GM19395 (cell line): ENCODE data around the gene ALAD.
"Not testable (repeated sequence)": the region's sequence is repeated elsewhere in the genome, so short reads cannot be mapped to it uniquely, and the experiment has no call there.

Experiments
- ATAC-seq: cut with Tn5 transposase; IDR thresholded peaks from one replicate; pipeline ENCODE4 v1.9.1; 2021; ENCODE audit warnings: mild to moderate bottlenecking, moderate library complexity; ENCODE audit not compliant: unreplicated experiment

The ALAD gene

GRCh38 chr9:113401027-113401792 is at the start of gene ALAD:
ALAD (minus strand) TSS chr9:113401284; CDS start chr9:113393559, 7,725 bp downstream.
- ATAC-seq = peak; percentile 95

GRCh38 chr9:113449376-113449775 is 48.3 kb upstream of the ALAD start:
- ATAC-seq = no peak

GRCh38 chr9:113446323-113446740 is 45.2 kb upstream of the ALAD start:
- no peak for ATAC-seq

DNA sequence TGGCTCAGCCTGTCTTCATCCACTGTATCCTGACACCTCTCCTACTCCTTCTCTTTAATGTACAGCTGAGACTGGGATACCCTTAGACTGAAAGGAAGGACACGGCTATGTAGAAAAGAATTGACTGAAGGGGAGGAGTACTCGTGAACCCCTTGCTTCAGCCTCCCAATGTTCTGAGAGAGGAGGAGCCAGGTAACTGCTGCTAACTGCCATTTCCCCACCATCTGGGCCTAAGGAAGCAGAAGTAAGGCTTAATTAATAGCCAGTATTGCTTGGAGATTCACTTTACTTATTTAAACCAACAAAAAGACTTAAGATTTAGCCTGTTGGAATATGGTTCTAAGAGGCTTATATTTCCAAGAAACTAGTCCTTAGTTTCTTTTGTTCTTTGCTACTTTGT is 43.7 kb upstream of the ALAD start:
- ATAC-seq = no peak

- not testable (repeated sequence) for ATAC-seq
These were observed 36.6 kb upstream of the ALAD start for GRCh38 chr9:113437716-113438115.

- ATAC-seq = no peak
These were observed 35.8 kb upstream of the ALAD start for GRCh38 chr9:113436728-113437515.

DNA sequence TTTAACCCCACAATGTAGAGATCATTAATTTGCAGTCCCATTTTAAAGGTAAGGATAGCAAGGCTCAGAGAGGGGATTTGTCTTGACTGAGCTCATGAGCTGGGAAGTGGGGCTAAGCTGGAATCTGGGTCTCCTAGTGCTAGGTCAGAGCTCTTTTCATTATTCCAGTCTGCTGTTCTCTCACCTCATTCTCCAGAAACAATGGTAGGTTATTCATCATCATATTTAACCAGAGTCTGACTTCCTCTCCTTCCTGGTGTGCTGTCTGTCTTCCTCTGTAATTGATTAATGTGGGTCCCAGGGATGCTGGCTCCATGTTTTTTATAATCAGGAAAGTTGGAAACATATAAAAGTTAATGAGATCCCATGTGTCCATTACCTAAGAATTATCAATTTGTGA is 30.1 kb upstream of the ALAD start:
- no peak for ATAC-seq

GRCh38 chr9:113428062-113428615 is 27.1 kb upstream of the ALAD start:
- ATAC-seq = no peak

DNA sequence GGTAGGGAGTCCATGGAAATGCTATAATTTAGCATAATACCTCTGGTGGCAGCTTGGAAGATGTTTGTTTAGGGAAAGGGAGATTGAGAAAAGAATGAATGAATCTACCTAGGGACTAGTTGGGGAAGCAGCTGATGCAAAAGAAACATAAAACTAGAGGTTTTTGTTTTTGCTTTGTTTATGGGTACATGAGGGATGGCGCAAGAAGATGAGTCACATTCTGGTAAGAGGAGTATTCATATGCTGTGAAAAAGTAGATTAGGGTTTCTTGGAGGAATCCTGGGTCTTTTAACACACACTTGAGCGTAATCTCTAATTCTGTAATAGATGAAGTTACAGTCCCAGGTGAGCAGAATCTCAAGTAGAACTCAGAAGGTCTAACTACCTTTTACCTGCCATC is 26.5 kb upstream of the ALAD start:
- no peak for ATAC-seq

- no peak for ATAC-seq
These were observed 25.6 kb upstream of the ALAD start for GRCh38 chr9:113426701-113427100.

- no peak for ATAC-seq
These were observed 24.0 kb upstream of the ALAD start for GRCh38 chr9:113425072-113425471.

GRCh38 chr9:113421726-113422125 is 20.6 kb upstream of the ALAD start:
- ATAC-seq = no peak

- ATAC-seq = no peak
These were observed 16.3 kb upstream of the ALAD start for GRCh38 chr9:113417370-113417769.

GRCh38 chr9:113416149-113416721 is 15.2 kb upstream of the ALAD start:
- ATAC-seq = peak; percentile 98

- peak; percentile 93 for ATAC-seq
These were observed 9.3 kb upstream of the ALAD start, which contains the start of the genes C9orf43 and POLE3 for GRCh38 chr9:113410207-113410864. C9orf43 (plus strand) TSS chr9:113410747; CDS start chr9:113413494, 2,747 bp downstream. POLE3 (minus strand) TSS chr9:113410675; CDS start chr9:113410293, 382 bp downstream.

GRCh38 chr9:113409883-113410206 is 8.8 kb upstream of the ALAD start:
- peak; percentile 15 for ATAC-seq

DNA sequence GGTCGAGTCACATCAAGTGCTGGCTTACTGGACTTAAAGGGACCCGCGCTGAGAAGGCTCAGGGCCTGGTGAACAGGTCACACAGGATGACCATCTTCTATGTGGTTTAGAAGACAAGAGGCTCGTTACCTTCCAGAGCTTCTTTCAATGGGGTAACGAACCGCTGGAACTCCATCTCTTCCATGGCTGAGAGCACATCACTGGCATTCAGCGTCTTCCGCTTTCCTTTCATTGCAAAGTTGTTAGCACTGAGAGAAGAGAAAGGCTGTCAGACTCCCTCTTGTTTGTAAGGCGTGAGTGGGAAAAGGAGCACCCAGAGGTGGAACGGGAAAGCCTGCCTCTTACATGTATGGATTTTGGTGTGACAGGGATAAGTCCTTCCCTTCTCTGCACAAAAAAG is 8.4 kb upstream of the ALAD start:
- ATAC-seq = no peak

DNA sequence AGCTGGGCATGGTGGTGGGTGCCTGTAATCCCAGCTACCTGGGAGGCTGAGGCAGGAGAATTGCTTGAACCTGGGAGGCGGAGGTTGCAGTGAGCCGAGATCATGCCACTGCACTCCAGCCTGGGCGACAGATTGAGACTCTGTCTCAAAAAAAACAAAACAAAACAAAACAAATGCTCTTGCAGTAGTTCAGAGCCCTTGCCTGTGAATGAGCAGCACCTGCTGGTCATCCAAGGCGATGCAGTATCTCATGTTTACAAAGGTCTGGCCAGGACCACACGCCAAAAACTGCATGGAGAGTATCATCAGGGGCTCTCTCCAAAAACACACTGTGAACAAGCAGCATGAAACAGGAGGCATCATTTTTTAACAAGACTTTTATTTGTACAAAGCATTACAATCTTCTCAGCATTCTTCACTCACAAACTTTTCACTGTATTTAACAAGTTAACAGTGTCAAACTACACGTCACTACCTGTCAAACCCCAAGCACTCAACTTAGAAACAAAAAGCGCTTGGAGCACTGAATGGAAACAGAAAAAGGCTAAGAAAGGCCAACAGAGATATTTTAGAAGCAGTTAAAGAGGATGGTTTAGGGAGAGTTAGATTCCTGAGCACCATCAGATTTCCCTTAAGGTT is 5.9 kb upstream of the ALAD start:
- ATAC-seq = peak; percentile 33

DNA sequence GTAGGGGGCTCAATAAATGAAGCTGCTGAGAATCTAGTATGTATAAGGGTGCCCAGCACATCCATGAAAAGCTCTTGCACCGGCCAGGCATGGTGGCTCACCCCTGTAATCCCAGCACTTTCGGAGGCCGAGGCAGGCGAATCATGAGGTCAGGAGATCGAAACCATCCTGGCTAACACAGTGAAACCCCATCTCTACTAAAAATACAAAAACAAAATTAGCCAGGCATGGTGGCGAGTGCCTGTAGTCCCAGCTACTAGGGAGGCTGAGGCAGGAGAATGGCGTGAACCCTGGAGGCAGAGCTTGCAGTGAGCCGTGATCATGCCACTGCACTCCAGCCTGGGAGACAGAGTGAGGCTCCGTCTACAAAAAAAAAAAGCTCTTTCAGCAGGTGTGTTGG is 5.3 kb upstream of the ALAD start:
- not testable (repeated sequence) for ATAC-seq

DNA sequence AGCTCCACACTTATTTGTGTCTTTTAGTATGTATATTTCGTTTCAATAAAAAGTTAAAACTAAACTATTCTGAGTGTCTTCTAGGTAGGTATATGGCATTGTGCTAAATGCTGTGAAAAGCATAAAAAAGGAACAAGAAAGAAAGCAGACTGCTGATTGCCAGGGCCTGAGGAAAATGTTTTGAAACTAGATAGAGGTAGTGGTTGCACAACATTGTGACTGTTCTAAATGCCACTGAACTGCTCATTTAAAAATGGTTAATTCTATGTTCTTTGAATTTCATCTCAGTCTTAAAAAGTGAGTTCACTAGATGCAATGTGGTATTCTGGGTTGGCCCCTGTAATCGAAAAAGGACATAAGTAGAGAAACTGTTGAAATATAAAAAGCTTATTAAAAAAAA is 2.6 kb upstream of the ALAD start:
- no peak for ATAC-seq
